HEK293 (cell line): ENCODE measurements around the gene KCNK6.

Experiments
- FEZF1 ChIP-seq: fragments of 450-650 bp; formaldehyde crosslinking; IDR thresholded peaks from 2 replicates; pipeline ENCODE4 v1.5.1; 2016; ENCODE audit warnings: missing biosample characterization, missing genetic modification characterization
- GFI1B ChIP-seq: fragments of 450-650 bp; formaldehyde crosslinking; IDR thresholded peaks from 2 replicates; pipeline ENCODE4 v1.5.1; 2016; ENCODE audit warnings: missing biosample characterization, missing genetic modification characterization
- KLF16 ChIP-seq: fragments of 450-650 bp; formaldehyde crosslinking; IDR thresholded peaks from 2 replicates; pipeline ENCODE4 v1.5.1; 2017; ENCODE audit warnings: missing biosample characterization, missing genetic modification characterization
- KLF7 ChIP-seq: fragments of 450-650 bp; formaldehyde crosslinking; IDR thresholded peaks from 2 replicates; pipeline ENCODE4 v1.5.1; 2016; ENCODE audit warnings: missing biosample characterization, missing genetic modification characterization, borderline replicate concordance
- KLF8 ChIP-seq: fragments of 450-650 bp; formaldehyde crosslinking; IDR thresholded peaks from 2 replicates; pipeline ENCODE4 v1.5.1; 2016; ENCODE audit warnings: missing biosample characterization, missing genetic modification characterization
- PRDM1 ChIP-seq: fragments of 450-650 bp; formaldehyde crosslinking; IDR thresholded peaks from 2 replicates; pipeline ENCODE4; 2016; ENCODE audit warnings: missing biosample characterization, missing genetic modification characterization
- PRDM6 ChIP-seq: fragments of 450-650 bp; formaldehyde crosslinking; IDR thresholded peaks from 2 replicates; pipeline ENCODE4 v1.5.1; 2017; ENCODE audit warnings: missing biosample characterization, missing genetic modification characterization
- REPIN1 ChIP-seq: fragments of 450-650 bp; formaldehyde crosslinking; IDR thresholded peaks from 2 replicates; pipeline ENCODE4 v1.5.1; 2017; ENCODE audit warnings: missing biosample characterization, missing genetic modification characterization, low read depth
- SP2 ChIP-seq: fragments of 450-650 bp; formaldehyde crosslinking; IDR thresholded peaks from 2 replicates; pipeline ENCODE4 v1.5.1; 2016; ENCODE audit warnings: missing biosample characterization, missing genetic modification characterization
- SP3 ChIP-seq: fragments of 450-650 bp; formaldehyde crosslinking; IDR thresholded peaks from 2 replicates; pipeline ENCODE4 v1.5.1; 2016; ENCODE audit warnings: missing biosample characterization, missing genetic modification characterization
- WT1 ChIP-seq: fragments of 450-650 bp; formaldehyde crosslinking; IDR thresholded peaks from 2 replicates; pipeline ENCODE4 v1.5.1; 2016; ENCODE audit warnings: missing biosample characterization, missing genetic modification characterization
- YY2 ChIP-seq: fragments of 450-650 bp; formaldehyde crosslinking; IDR thresholded peaks from 2 replicates; pipeline ENCODE4 v1.5.1; 2016; ENCODE audit warnings: missing biosample characterization, missing genetic modification characterization
- ZBTB20 ChIP-seq: fragments of 450-650 bp; formaldehyde crosslinking; IDR thresholded peaks from 2 replicates; pipeline ENCODE4 v1.5.1; 2016; ENCODE audit warnings: missing biosample characterization, missing genetic modification characterization
- ZEB2 ChIP-seq: fragments of 450-650 bp; formaldehyde crosslinking; IDR thresholded peaks from 2 replicates; pipeline ENCODE4 v1.5.1; 2016; ENCODE audit warnings: missing biosample characterization, missing genetic modification characterization
- ZFHX2 ChIP-seq: fragments of 450-650 bp; formaldehyde crosslinking; conservative IDR thresholded peaks from 2 replicates; pipeline ENCODE4 v1.5.1; 2016; ENCODE audit warnings: missing biosample characterization, missing genetic modification characterization
- ZFP41 ChIP-seq: fragments of 450-650 bp; formaldehyde crosslinking; IDR thresholded peaks from 2 replicates; pipeline ENCODE4 v1.5.1; 2016; ENCODE audit warnings: missing biosample characterization, missing genetic modification characterization, borderline replicate concordance
- ZNF146 ChIP-seq: fragments of 450-650 bp; formaldehyde crosslinking; IDR thresholded peaks from 2 replicates; pipeline ENCODE4 v1.5.1; 2016; ENCODE audit warnings: missing biosample characterization, missing genetic modification characterization
- ZNF221 ChIP-seq: fragments of 450-650 bp; formaldehyde crosslinking; IDR thresholded peaks from 2 replicates; pipeline ENCODE4 v1.5.1; 2017; ENCODE audit warnings: missing biosample characterization, missing genetic modification characterization, borderline replicate concordance
- ZNF239 ChIP-seq: fragments of 450-650 bp; formaldehyde crosslinking; IDR thresholded peaks from 2 replicates; pipeline ENCODE4 v1.5.1; 2016; ENCODE audit warnings: missing biosample characterization, missing genetic modification characterization
- ZNF266 ChIP-seq: fragments of 450-650 bp; formaldehyde crosslinking; IDR thresholded peaks from 2 replicates; pipeline ENCODE4 v1.5.1; 2016; ENCODE audit warnings: missing biosample characterization, missing genetic modification characterization, low read depth
- ZNF394 ChIP-seq: fragments of 450-650 bp; formaldehyde crosslinking; IDR thresholded peaks from 2 replicates; pipeline ENCODE4 v1.5.1; 2016; ENCODE audit warnings: missing biosample characterization, missing genetic modification characterization, mild to moderate bottlenecking, moderate library complexity, borderline replicate concordance
- ZNF549 ChIP-seq: fragments of 450-650 bp; IDR thresholded peaks from 2 replicates; pipeline ENCODE4 v1.5.1; 2018; ENCODE audit warnings: missing biosample characterization, missing genetic modification characterization, mild to moderate bottlenecking, inconsistent platforms, moderate library complexity
- ZNF555 ChIP-seq: fragments of 450-650 bp; formaldehyde crosslinking; conservative IDR thresholded peaks from 2 replicates; pipeline ENCODE4 v1.5.1; 2017; ENCODE audit warnings: missing biosample characterization, mild to moderate bottlenecking, missing genetic modification characterization, inconsistent platforms
- ZNF600 ChIP-seq: fragments of 450-650 bp; formaldehyde crosslinking; IDR thresholded peaks from 2 replicates; pipeline ENCODE4 v1.5.1; 2016; ENCODE audit warnings: missing biosample characterization, missing genetic modification characterization
- ZNF645 ChIP-seq: fragments of 450-650 bp; formaldehyde crosslinking; IDR thresholded peaks from 2 replicates; pipeline ENCODE4; 2016; ENCODE audit warnings: missing biosample characterization, missing genetic modification characterization
- ZNF768 ChIP-seq: fragments of 450-650 bp; formaldehyde crosslinking; IDR thresholded peaks from 2 replicates; pipeline ENCODE4 v1.5.1; 2018; ENCODE audit warnings: missing biosample characterization, mild to moderate bottlenecking, missing genetic modification characterization
- ZNF777 ChIP-seq: fragments of 450-650 bp; formaldehyde crosslinking; IDR thresholded peaks from 2 replicates; pipeline ENCODE4 v1.5.1; 2017; ENCODE audit warnings: missing biosample characterization, missing genetic modification characterization, borderline replicate concordance
- TF ChIP-seq, protein P1 (sequence below): fragments of 450-650 bp; formaldehyde crosslinking; IDR thresholded peaks from 2 replicates; pipeline ENCODE4 v1.5.1; 2016; ENCODE audit warnings: missing biosample characterization, missing genetic modification characterization
- TF ChIP-seq, protein P2 (sequence below): fragments of 450-650 bp; formaldehyde crosslinking; IDR thresholded peaks from 2 replicates; pipeline ENCODE4 v1.5.1; 2016; ENCODE audit warnings: missing biosample characterization, missing genetic modification characterization, low read depth
- TF ChIP-seq, protein P3 (sequence below): fragments of 450-650 bp; formaldehyde crosslinking; IDR thresholded peaks from 2 replicates; pipeline ENCODE4 v1.5.1; 2017; ENCODE audit warnings: missing biosample characterization, missing genetic modification characterization
- TF ChIP-seq, protein P4 (sequence below): fragments of 450-650 bp; formaldehyde crosslinking; IDR thresholded peaks from 2 replicates; pipeline ENCODE4 v1.5.1; 2016; ENCODE audit warnings: missing biosample characterization, missing genetic modification characterization

The KCNK6 gene

DNA sequence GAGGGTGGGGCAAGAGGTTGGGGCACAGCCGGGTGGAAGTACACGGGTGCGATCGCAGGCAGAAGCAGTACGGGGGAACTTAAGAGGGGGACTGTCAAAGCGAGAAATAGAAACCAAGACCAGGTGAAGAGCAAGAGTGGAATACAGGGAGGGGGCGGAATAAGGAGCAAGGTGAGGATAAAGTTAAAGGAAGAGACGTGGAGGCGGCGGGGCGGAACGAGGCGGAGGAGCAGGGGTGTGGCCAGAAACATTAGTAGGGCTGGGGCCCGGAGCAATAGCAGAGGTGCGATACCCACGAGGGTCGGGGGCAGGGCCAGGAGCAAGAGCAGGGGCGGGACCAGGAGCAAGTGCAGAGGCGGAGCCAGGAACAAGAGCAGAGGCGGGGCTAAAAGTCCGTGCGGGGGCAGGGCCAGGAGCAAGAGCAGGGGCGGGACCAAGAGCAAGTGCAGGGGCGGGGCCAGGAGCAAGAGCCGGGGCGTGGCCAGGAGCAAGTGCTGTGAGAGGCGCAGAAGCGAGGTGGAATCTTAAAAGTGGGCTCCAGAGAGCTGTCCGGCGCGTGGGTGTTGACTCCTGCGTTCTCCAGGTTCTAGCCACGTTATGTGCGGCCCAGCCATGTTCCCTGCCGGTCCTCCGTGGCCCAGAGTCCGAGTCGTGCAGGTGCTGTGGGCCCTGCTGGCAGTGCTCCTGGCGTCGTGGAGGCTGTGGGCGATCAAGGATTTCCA, 17.2 kb downstream of the KCNK6 start (continued):
- TF ChIP-seq, protein P1, sequence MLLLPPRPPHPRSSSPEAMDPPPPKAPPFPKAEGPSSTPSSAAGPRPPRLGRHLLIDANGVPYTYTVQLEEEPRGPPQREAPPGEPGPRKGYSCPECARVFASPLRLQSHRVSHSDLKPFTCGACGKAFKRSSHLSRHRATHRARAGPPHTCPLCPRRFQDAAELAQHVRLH (tag by site-specific recombination): peak; percentile 79; the same call in 1 of the 2 replicates
- peak; percentile 95 for TF ChIP-seq SP3 (tag by site-specific recombination)
- peak; percentile 98 for TF ChIP-seq ZFHX2 (tag by site-specific recombination)
- no peak for TF ChIP-seq ZNF549 (tag by site-specific recombination)
- peak; percentile 97 for TF ChIP-seq KLF8
- no peak; the same call in 1 of the 2 replicates for TF ChIP-seq ZNF768 (tag by site-specific recombination)
- peak; percentile 96; the same call in 1 of the 2 replicates for TF ChIP-seq ZNF645 (tag by site-specific recombination)
- peak; percentile 98 for TF ChIP-seq SP2
- TF ChIP-seq PRDM6 (tag by site-specific recombination): no peak
- no peak for TF ChIP-seq ZFP41 (tag by site-specific recombination)
- peak; percentile 76 for TF ChIP-seq PRDM1 (tag by site-specific recombination)
- TF ChIP-seq ZNF394 (tag by site-specific recombination): peak; percentile 50; the same call in 1 of the 2 replicates
- peak; percentile 96 for TF ChIP-seq REPIN1 (tag by site-specific recombination)
- peak; percentile 82; the same call in 1 of the 2 replicates for TF ChIP-seq YY2 (tag by site-specific recombination)
- peak; percentile 95 for TF ChIP-seq ZNF777 (tag by site-specific recombination)
- TF ChIP-seq, protein P2, sequence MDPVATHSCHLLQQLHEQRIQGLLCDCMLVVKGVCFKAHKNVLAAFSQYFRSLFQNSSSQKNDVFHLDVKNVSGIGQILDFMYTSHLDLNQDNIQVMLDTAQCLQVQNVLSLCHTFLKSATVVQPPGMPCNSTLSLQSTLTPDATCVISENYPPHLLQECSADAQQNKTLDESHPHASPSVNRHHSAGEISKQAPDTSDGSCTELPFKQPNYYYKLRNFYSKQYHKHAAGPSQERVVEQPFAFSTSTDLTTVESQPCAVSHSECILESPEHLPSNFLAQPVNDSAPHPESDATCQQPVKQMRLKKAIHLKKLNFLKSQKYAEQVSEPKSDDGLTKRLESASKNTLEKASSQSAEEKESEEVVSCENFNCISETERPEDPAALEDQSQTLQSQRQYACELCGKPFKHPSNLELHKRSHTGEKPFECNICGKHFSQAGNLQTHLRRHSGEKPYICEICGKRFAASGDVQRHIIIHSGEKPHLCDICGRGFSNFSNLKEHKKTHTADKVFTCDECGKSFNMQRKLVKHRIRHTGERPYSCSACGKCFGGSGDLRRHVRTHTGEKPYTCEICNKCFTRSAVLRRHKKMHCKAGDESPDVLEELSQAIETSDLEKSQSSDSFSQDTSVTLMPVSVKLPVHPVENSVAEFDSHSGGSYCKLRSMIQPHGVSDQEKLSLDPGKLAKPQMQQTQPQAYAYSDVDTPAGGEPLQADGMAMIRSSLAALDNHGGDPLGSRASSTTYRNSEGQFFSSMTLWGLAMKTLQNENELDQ: no peak
- TF ChIP-seq, protein P3, sequence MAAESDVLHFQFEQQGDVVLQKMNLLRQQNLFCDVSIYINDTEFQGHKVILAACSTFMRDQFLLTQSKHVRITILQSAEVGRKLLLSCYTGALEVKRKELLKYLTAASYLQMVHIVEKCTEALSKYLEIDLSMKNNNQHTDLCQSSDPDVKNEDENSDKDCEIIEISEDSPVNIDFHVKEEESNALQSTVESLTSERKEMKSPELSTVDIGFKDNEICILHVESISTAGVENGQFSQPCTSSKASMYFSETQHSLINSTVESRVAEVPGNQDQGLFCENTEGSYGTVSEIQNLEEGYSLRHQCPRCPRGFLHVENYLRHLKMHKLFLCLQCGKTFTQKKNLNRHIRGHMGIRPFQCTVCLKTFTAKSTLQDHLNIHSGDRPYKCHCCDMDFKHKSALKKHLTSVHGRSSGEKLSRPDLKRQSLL: peak; percentile 98
- TF ChIP-seq KLF16 (tag by site-specific recombination): peak; percentile 96
- peak; percentile 94 for TF ChIP-seq ZBTB20 (tag by site-specific recombination)
- TF ChIP-seq ZNF600 (tag by site-specific recombination): peak; percentile 37
- TF ChIP-seq KLF7: peak; percentile 100
- TF ChIP-seq ZEB2 (tag by site-specific recombination): peak; percentile 99
- no peak for TF ChIP-seq FEZF1 (tag by site-specific recombination)
- TF ChIP-seq GFI1B (tag by site-specific recombination): no peak
- no peak for TF ChIP-seq ZNF555 (tag by site-specific recombination)
- no peak for TF ChIP-seq ZNF266 (tag by site-specific recombination)
- TF ChIP-seq WT1 (tag by site-specific recombination): peak; percentile 49
- TF ChIP-seq ZNF146 (tag by site-specific recombination): no peak
- no peak for TF ChIP-seq ZNF221 (tag by site-specific recombination)
- no peak; the same call in 1 of the 2 replicates for TF ChIP-seq ZNF239 (tag by site-specific recombination)
- TF ChIP-seq, protein P4, sequence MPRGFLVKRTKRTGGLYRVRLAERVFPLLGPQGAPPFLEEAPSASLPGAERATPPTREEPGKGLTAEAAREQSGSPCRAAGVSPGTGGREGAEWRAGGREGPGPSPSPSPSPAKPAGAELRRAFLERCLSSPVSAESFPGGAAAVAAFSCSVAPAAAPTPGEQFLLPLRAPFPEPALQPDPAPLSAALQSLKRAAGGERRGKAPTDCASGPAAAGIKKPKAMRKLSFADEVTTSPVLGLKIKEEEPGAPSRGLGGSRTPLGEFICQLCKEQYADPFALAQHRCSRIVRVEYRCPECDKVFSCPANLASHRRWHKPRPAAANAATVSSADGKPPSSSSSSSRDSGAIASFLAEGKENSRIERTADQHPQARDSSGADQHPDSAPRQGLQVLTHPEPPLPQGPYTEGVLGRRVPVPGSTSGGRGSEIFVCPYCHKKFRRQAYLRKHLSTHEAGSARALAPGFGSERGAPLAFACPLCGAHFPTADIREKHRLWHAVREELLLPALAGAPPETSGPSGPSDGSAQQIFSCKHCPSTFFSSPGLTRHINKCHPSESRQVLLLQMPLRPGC (tag by site-specific recombination): peak; percentile 54; the same call in 1 of the 2 replicates
